Measurements from ENCODE around the gene SUN3.

SUN3 gene

GRCh38 chr7:47951374-47951773 lies 77.5 kb downstream of the SUN3 start:
- DNase-seq (ENCODE audit: low spot score) = no peak

GRCh38 chr7:47950714-47951113 lies 78.2 kb downstream of the SUN3 start:
- DNase-seq (ENCODE audit: low spot score) = no peak
- no peak for TF ChIP-seq CTCF (IDR thresholded peaks at IDR 0.05; ENCODE audit: extremely low read depth, missing control alignments)

More at GRCh38 chr7:47951374-47951773, 77.5 kb downstream of the SUN3 start:
- TF ChIP-seq CTCF (IDR thresholded peaks at IDR 0.05; ENCODE audit: extremely low read depth, missing control alignments) = no peak

- TF ChIP-seq CTCF (IDR thresholded peaks at IDR 0.05; ENCODE audit: extremely low read depth, missing control alignments) = no peak
- DNase-seq (ENCODE audit: low spot score) = no peak
Observed at GRCh38 chr7:47949703-47950102, 79.2 kb downstream of the SUN3 start.

- DNase-seq (ENCODE audit: low spot score) = no peak
- no peak for TF ChIP-seq CTCF (IDR thresholded peaks at IDR 0.05; ENCODE audit: extremely low read depth, missing control alignments)
Observed at GRCh38 chr7:47948141-47948790, 80.6 kb downstream of the SUN3 start, which contains the start of gene PKD1L1. TSS of gene PKD1L1 (minus strand) at chr7:47948466. CDS start at chr7:47948440, 26 bp downstream.

- no peak for TF ChIP-seq CTCF (IDR thresholded peaks at IDR 0.05; ENCODE audit: extremely low read depth, missing control alignments)
- no peak for DNase-seq (ENCODE audit: low spot score)
Observed at GRCh38 chr7:47947355-47947749, 81.6 kb downstream of the SUN3 start.

- DNase-seq (ENCODE audit: low spot score) = no peak
- TF ChIP-seq CTCF (IDR thresholded peaks at IDR 0.05; ENCODE audit: extremely low read depth, missing control alignments) = no peak
Observed at GRCh38 chr7:47946581-47947354, 82.1 kb downstream of the SUN3 start.

- peak; percentile 62 for DNase-seq (ENCODE audit: low spot score)
- TF ChIP-seq CTCF (IDR thresholded peaks at IDR 0.05; ENCODE audit: extremely low read depth, missing control alignments) = peak; percentile 50
Observed at GRCh38 chr7:47945261-47946015, 83.5 kb downstream of the SUN3 start.

Measured in GM20000 (cell line).